H1 (cell line): ENCODE results near the gene THBS3. TPM values are rescaled to one million over a fixed set of nuclear protein-coding genes. Genes with fewer than 3 reads are reported as not detected.

Experiments
- ASH2L ChIP-seq: fragments of 200-600, 300-600 bp; sonication (generic); IDR thresholded peaks from one replicate; pipeline ENCODE4 v1.7.1; 2017; ENCODE audit warnings: low read length
- ATF2 ChIP-seq: IDR thresholded peaks from 2 replicates; pipeline ENCODE4 v1.6.1; 2012; ENCODE audit warnings: low read length, inconsistent platforms
- BCL11A ChIP-seq, 2 experiments: IDR thresholded peaks; one replicate each; pipeline ENCODE4 v1.6.1; 2011; ENCODE audit warnings: low read depth in 2 of 2, low read length in 2 of 2, mild to moderate bottlenecking in 2 of 2
- CBX8 ChIP-seq: fragments of 300-800, 300-1000 bp; sonication (generic); IDR thresholded peaks from 2 replicates; pipeline ENCODE4 v1.7.1; 2016; ENCODE audit warnings: low read depth, low read length, borderline replicate concordance
- CREB1 ChIP-seq: IDR thresholded peaks from 2 replicates; pipeline ENCODE4 v1.6.1; 2012; ENCODE audit warnings: inconsistent platforms
- MAX ChIP-seq: IDR thresholded peaks from 2 replicates; pipeline ENCODE4 v1.6.1; 2012; ENCODE audit warnings: inconsistent platforms
- POLR2A ChIP-seq, 2 experiments: IDR thresholded peaks; 1 replicate in 1 of 2; 2 replicates in 1 of 2; pipeline ENCODE4 v1.6.1; 2011; ENCODE audit warnings: low read depth in 2 of 2, low read length in 2 of 2, mild to moderate bottlenecking in 2 of 2; ENCODE audit errors: control extremely low read depth in 1 of 2
- TAF1 ChIP-seq: IDR thresholded peaks from 2 replicates; pipeline ENCODE4 v1.6.1; 2011; ENCODE audit warnings: mild to moderate bottlenecking, low read depth, low read length
- TCF12 ChIP-seq: IDR thresholded peaks from 2 replicates; pipeline ENCODE4 v1.6.1; 2011; ENCODE audit warnings: low read depth, mild to moderate bottlenecking, low read length
- polyA plus RNA-seq, 7 experiments: library from polyadenylated mRNA; depleted of rRNA in 3 of 7; stranded (reverse) in 5 of 7; unstranded in 2 of 7; fragments of >200 nt in 5 of 7; fragments of 200-250 nt in 2 of 7; gene quantifications; 1 replicate in 5 of 7; 2 replicates in 1 of 7; 4 replicates in 1 of 7; pipeline versions ENCODE4 v1.2.1 to v1.2.3, GENCODE V29; 2011 to 2013; ENCODE audit warnings: missing spikeins in 2 of 7, mixed read lengths in 2 of 7
- total RNA-seq: library from RNA; stranded (reverse); fragmentation: NEBNext Ultra II Directional; extraction: Animal tissue kit (Norgen Biotek cat#: 25700); gene quantifications from 2 replicates; pipeline ENCODE4 v1.2.1, GENCODE V29; 2021

Gene THBS3
- total and polyA plus RNA-seq, 2 of the 8 experiments (the other 6 are each of a cell fraction or from before 2014, with no cell fraction given), result 3.0 to 3.5 TPM

GRCh38 chr1:155192346-155193274, 15.1 kb downstream of the THBS3 start (continued):
- TF ChIP-seq BCL11A (IDR thresholded peaks at IDR 0.05; ENCODE audit: low read depth in 2 of 2, low read length in 2 of 2) (no peak), ASH2L (no peak), CBX8 (no peak), CREB1 (no peak), TCF12 (0 out of 2 replicates have a peak, but pooled peaks have one; percentile 60), TAF1 (0 out of 2 replicates have a peak, but pooled peaks have one; percentile 9), ATF2 (no peak), POLR2A (IDR thresholded peaks at IDR 0.05; ENCODE audit: control extremely low read depth in 1 of 2, low read depth in 2 of 2, low read length in 2 of 2) (no peak), MAX (no peak)
